Ishikawa (cell line): ENCODE data around the gene SLC9A9.

Experiments
- CEBPB ChIP-seq: IDR thresholded peaks from 2 replicates; pipeline ENCODE4 v1.6.1; 2012
- CREB1 ChIP-seq: IDR thresholded peaks from 2 replicates; pipeline ENCODE4 v1.6.1; 2012; ENCODE audit warnings: low read depth
- EGR1 ChIP-seq: IDR thresholded peaks from 2 replicates; pipeline ENCODE4 v1.6.1; 2012
- EP300 ChIP-seq: IDR thresholded peaks from 2 replicates; pipeline ENCODE4 v1.6.1; 2012; ENCODE audit warnings: borderline replicate concordance
- FOXM1 ChIP-seq: IDR thresholded peaks from 2 replicates; pipeline ENCODE4 v1.6.1; 2012; ENCODE audit warnings: low read depth, borderline replicate concordance
- MAX ChIP-seq: IDR thresholded peaks from 2 replicates; pipeline ENCODE4 v1.6.1; 2012
- NFIC ChIP-seq: IDR thresholded peaks from 2 replicates; pipeline ENCODE4 v1.6.1; 2012
- RAD21 ChIP-seq: IDR thresholded peaks from 2 replicates; pipeline ENCODE4 v1.6.1; 2012; ENCODE audit warnings: low read depth
- REST ChIP-seq: IDR thresholded peaks from 2 replicates; pipeline ENCODE4 v1.6.1; 2012; ENCODE audit warnings: low read depth, mild to moderate bottlenecking
- TAF1 ChIP-seq: IDR thresholded peaks from 2 replicates; pipeline ENCODE4 v1.6.1; 2012; ENCODE audit warnings: low read depth, mild to moderate bottlenecking
- TCF12 ChIP-seq: IDR thresholded peaks from 2 replicates; pipeline ENCODE4 v1.6.1; 2012; ENCODE audit warnings: low read depth
- TEAD4 ChIP-seq: IDR thresholded peaks from 2 replicates; pipeline ENCODE4 v1.6.1; 2012
- USF1 ChIP-seq: IDR thresholded peaks from 2 replicates; pipeline ENCODE4 v1.6.1; 2012
- YY1 ChIP-seq: IDR thresholded peaks from 2 replicates; pipeline ENCODE4 v1.6.1; 2012; ENCODE audit warnings: low read depth
- ZBTB7A ChIP-seq: IDR thresholded peaks from 2 replicates; pipeline ENCODE4 v1.6.1; 2012; ENCODE audit warnings: low read depth

Gene SLC9A9

GRCh38 chr3:143511174-143511879 is 336.9 kb downstream of the SLC9A9 start:
- TF ChIP-seq EGR1 (no peak), TAF1 (no peak), TCF12 (no peak), TEAD4 (no peak), NFIC (no peak), ZBTB7A (no peak), RAD21 (no peak), EP300 (no peak), CEBPB (no peak), USF1 (no peak), YY1 (no peak), CREB1 (no peak), MAX (no peak), REST (no peak), FOXM1 (no peak)

- no peak for TF ChIP-seq ZBTB7A
- TF ChIP-seq YY1 = no peak
- no peak for TF ChIP-seq EGR1
- TF ChIP-seq EP300 = no peak
- TF ChIP-seq RAD21 = no peak
- TF ChIP-seq USF1 = no peak
- TF ChIP-seq TAF1 = no peak
- TF ChIP-seq MAX = no peak
- TF ChIP-seq NFIC = no peak
- no peak for TF ChIP-seq CEBPB
- no peak for TF ChIP-seq TCF12
- no peak for TF ChIP-seq FOXM1
- no peak for TF ChIP-seq TEAD4
- no peak for TF ChIP-seq CREB1
- no peak for TF ChIP-seq REST
Measured at GRCh38 chr3:143510601-143511000, 337.7 kb downstream of the SLC9A9 start.

GRCh38 chr3:143507735-143508580 is 340.3 kb downstream of the SLC9A9 start:
- TF ChIP-seq ZBTB7A (no peak), YY1 (no peak), TAF1 (no peak), FOXM1 (no peak), EGR1 (no peak), CEBPB (no peak), NFIC (no peak), RAD21 (no peak), REST (no peak), TEAD4 (no peak), EP300 (no peak), MAX (no peak), USF1 (no peak), TCF12 (no peak), CREB1 (no peak)
